HG02798 (cell line): Measurements from ENCODE around the gene GLI3.

Experiments
- ATAC-seq: cut with Tn5 transposase; IDR thresholded peaks from one replicate; pipeline ENCODE4 v1.9.1; 2021; ENCODE audit warnings: mild to moderate bottlenecking; ENCODE audit not compliant: unreplicated experiment, poor library complexity

Gene GLI3

GRCh38 chr7:42115795-42116194 is 121.2 kb downstream of the GLI3 start:
- ATAC-seq, result no peak

GRCh38 chr7:42110333-42110732 is 126.7 kb downstream of the GLI3 start:
- ATAC-seq, result no peak

GRCh38 chr7:42108803-42109528 is 128.0 kb downstream of the GLI3 start:
- no peak for ATAC-seq

GRCh38 chr7:42107484-42108240 is 129.3 kb downstream of the GLI3 start:
- no peak for ATAC-seq

- no peak for ATAC-seq
Observed at GRCh38 chr7:42106562-42106961, 130.4 kb downstream of the GLI3 start.

GRCh38 chr7:42105554-42106358 is 131.3 kb downstream of the GLI3 start:
- ATAC-seq, result no peak

GRCh38 chr7:42104694-42105093 is 132.3 kb downstream of the GLI3 start:
- ATAC-seq, result no peak

GRCh38 chr7:42104231-42104630 is 132.8 kb downstream of the GLI3 start:
- ATAC-seq, result no peak

- no peak for ATAC-seq
Observed at GRCh38 chr7:42103456-42103855, 133.6 kb downstream of the GLI3 start.

GRCh38 chr7:42103020-42103419 is 134.0 kb downstream of the GLI3 start:
- ATAC-seq, result no peak

- no peak for ATAC-seq
Observed at GRCh38 chr7:42102301-42102700, 134.7 kb downstream of the GLI3 start.

GRCh38 chr7:42100156-42100508 is 136.9 kb downstream of the GLI3 start:
- ATAC-seq, result no peak

GRCh38 chr7:42099470-42100155 is 137.4 kb downstream of the GLI3 start:
- no peak for ATAC-seq

- ATAC-seq, result no peak
Observed at GRCh38 chr7:42099066-42099465, 137.9 kb downstream of the GLI3 start.

GRCh38 chr7:42097752-42098151 is 139.3 kb downstream of the GLI3 start:
- ATAC-seq, result no peak

GRCh38 chr7:42096681-42097561 is 140.1 kb downstream of the GLI3 start:
- no peak for ATAC-seq

- ATAC-seq, result no peak
Observed at GRCh38 chr7:42096268-42096667, 140.7 kb downstream of the GLI3 start.

GRCh38 chr7:42095791-42096190 is 141.2 kb downstream of the GLI3 start:
- no peak for ATAC-seq

GRCh38 chr7:42093349-42093905 is 143.6 kb downstream of the GLI3 start:
- ATAC-seq, result no peak
